Fibroblast of lung (primary cell): ENCODE measurements around the gene AZGP1. TPM values are rescaled to one million over a fixed set of nuclear protein-coding genes. Genes with fewer than 3 reads are reported as not detected.

Source experiments
- DNase-seq, 2 donors: peaks; one replicate each; pipeline versions ENCODE4 v3.0.0 to v3.0.0-alpha.2; 2010; ENCODE audit warnings: low read depth in 2 of 2
- H2AFZ ChIP-seq: 2 replicates; pipeline ENCODE4 v1.5.1; 2012; ENCODE audit warnings: low read length, control low read depth, inconsistent platforms
- H3K27ac ChIP-seq: 2 replicates; pipeline ENCODE4 v1.5.1; 2011; ENCODE audit warnings: low read length, control low read depth; ENCODE audit not compliant: insufficient read depth
- H3K27me3 ChIP-seq: 2 replicates; pipeline ENCODE4 v1.5.1; 2011; ENCODE audit warnings: mild to moderate bottlenecking, low read length; ENCODE audit not compliant: control insufficient read depth, insufficient read depth
- H3K36me3 ChIP-seq: 2 replicates; pipeline ENCODE4 v1.5.1; 2011; ENCODE audit warnings: low read length; ENCODE audit not compliant: control insufficient read depth, insufficient read depth
- H3K4me1 ChIP-seq: 2 replicates; pipeline ENCODE4 v1.5.1; 2011; ENCODE audit warnings: low read length; ENCODE audit not compliant: control insufficient read depth, insufficient read depth; ENCODE audit errors: extremely low read depth
- H3K4me2 ChIP-seq: 2 replicates; pipeline ENCODE4 v1.5.1; 2011; ENCODE audit warnings: low read length, control low read depth; ENCODE audit not compliant: insufficient read depth; ENCODE audit errors: extremely low read depth
- H3K4me3 ChIP-seq, 4 experiments: fragments of 200-600 bp in 1 of 4; sonication (generic) in 1 of 4; replicated peaks in 1 of 4; 2 replicates each; pipeline ENCODE4 v1.5.1; 2011 to 2016; ENCODE audit warnings: low read length in 4 of 4, low read depth in 3 of 4, mild to moderate bottlenecking in 3 of 4, control low read depth in 2 of 4, inconsistent platforms in 1 of 4, mixed read lengths in 1 of 4; ENCODE audit not compliant: insufficient read depth in 1 of 4; ENCODE audit errors: control extremely low read depth in 1 of 4
- H3K79me2 ChIP-seq: 2 replicates; pipeline ENCODE4 v1.5.1; 2012; ENCODE audit warnings: mild to moderate bottlenecking, low read length, inconsistent platforms; ENCODE audit not compliant: control insufficient read depth, insufficient read depth
- H3K9ac ChIP-seq: 2 replicates; pipeline ENCODE4 v1.5.1; 2011; ENCODE audit warnings: mild to moderate bottlenecking, low read length, control low read depth; ENCODE audit not compliant: insufficient read depth
- H3K9me3 ChIP-seq: 2 replicates; pipeline ENCODE4 v1.5.1; 2012; ENCODE audit warnings: low read depth, low read length; ENCODE audit not compliant: control insufficient read depth, insufficient read depth
- H4K20me1 ChIP-seq: 2 replicates; pipeline ENCODE4 v1.5.1; 2011; ENCODE audit warnings: low read length; ENCODE audit not compliant: control insufficient read depth, insufficient read depth; ENCODE audit errors: extremely low read depth
- CTCF ChIP-seq, 2 donors: IDR thresholded peaks in 1 of 2; conservative IDR thresholded peaks in 1 of 2; 1 replicate in 1 of 2; 2 replicates in 1 of 2; pipeline ENCODE4 v1.5.1; 2011 to 2012; ENCODE audit warnings: low read length in 2 of 2, control low read depth in 1 of 2, inconsistent platforms in 1 of 2, low read depth in 1 of 2, mild to moderate bottlenecking in 1 of 2
- EZH2 ChIP-seq: IDR thresholded peaks from 2 replicates; pipeline ENCODE4 v1.5.1; 2012; ENCODE audit warnings: low read length, control low read depth, mild to moderate bottlenecking; ENCODE audit errors: missing control alignments
- polyA plus RNA-seq, 2 donors: library from polyadenylated mRNA; depleted of rRNA in 1 of 2; stranded (reverse) in 1 of 2; unstranded in 1 of 2; fragments of >200 nt; gene quantifications; 2 replicates each; pipeline ENCODE4 v1.2.1, GENCODE V29; 2011 to 2012; ENCODE audit warnings: missing spikeins in 1 of 2
- total RNA-seq: library from RNA; depleted of rRNA; stranded (reverse); fragments of >200 nt; gene quantifications from 2 replicates; pipeline ENCODE4 v1.2.1, GENCODE V29; 2014

Gene AZGP1
- total and polyA plus RNA-seq, 2 donors (not counting 1 experiment from before 2014, with no cell fraction given) = not detected

DNA sequence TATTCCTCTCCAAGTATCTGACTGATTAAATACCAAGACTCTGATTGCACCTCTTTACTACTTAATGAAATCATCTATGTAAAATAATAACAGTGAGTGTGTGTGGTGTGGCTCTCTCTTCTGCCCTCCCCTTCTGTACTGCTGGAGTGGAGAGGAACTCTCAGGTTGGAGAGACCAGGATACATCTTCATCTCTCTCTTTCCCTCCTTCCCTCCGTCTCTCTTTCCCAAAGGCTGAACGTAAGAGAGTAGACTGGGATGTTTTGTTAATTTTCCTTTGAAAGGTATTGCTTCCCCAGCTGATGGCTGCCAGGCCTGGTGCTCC is 46.1 kb downstream of the AZGP1 start:
- no peak overlapping the region for H3K9ac ChIP-seq
- DNase-seq = no peak
- H3K4me2 ChIP-seq = peak overlapping the region; percentile 64
- TF ChIP-seq EZH2 (no peak), CTCF (conservative IDR thresholded peaks at IDR 0.05 in 1 of 2, IDR thresholded peaks at IDR 0.05 in 1 of 2; ENCODE audit: low read depth in 1 of 2, low read length in 2 of 2) (no peak)
- peak overlapping the region in 1 of 4 experiments; percentile 15 for H3K4me3 ChIP-seq
- H3K27ac ChIP-seq = no peak overlapping the region
- H4K20me1 ChIP-seq = no peaks in the 10 kb centered on the region
- no peaks in the 10 kb centered on the region for H3K36me3 ChIP-seq
- peak overlapping the region; percentile 26 for H2AFZ ChIP-seq
- H3K27me3 ChIP-seq = peaks cover 18% of the 10 kb centered on the region
- H3K9me3 ChIP-seq = no peaks in the 10 kb centered on the region
- no peaks in the 10 kb centered on the region for H3K4me1 ChIP-seq
- H3K79me2 ChIP-seq = no peaks in the 10 kb centered on the region

- H2AFZ ChIP-seq = peak within 1 kb of the TSS; percentile 26
- peaks cover 15% of the 10 kb centered on the region for H3K27me3 ChIP-seq
- TF ChIP-seq CTCF (conservative IDR thresholded peaks at IDR 0.05 in 1 of 2, IDR thresholded peaks at IDR 0.05 in 1 of 2; ENCODE audit: low read depth in 1 of 2, low read length in 2 of 2) (peak in 1 of 2 donors; percentile 42), EZH2 (no peak)
- H3K79me2 ChIP-seq = no peaks in the 10 kb centered on the region
- no peaks in the 10 kb centered on the region for H4K20me1 ChIP-seq
- no peaks in the 10 kb centered on the region for H3K9me3 ChIP-seq
- peak within 1 kb of the TSS; percentile 64 for H3K4me2 ChIP-seq
- H3K9ac ChIP-seq = no peak within 1 kb of the TSS
- no peak within 1 kb of the TSS for H3K27ac ChIP-seq
- no peaks in the 10 kb centered on the region for H3K36me3 ChIP-seq
- peak; percentile 45 to 47 for DNase-seq
- no peaks in the 10 kb centered on the region for H3K4me1 ChIP-seq
- peak within 1 kb of the TSS in 1 of 4 experiments; percentile 15 for H3K4me3 ChIP-seq
Observed at GRCh38 chr7:99928994-99929729, 46.7 kb downstream of the AZGP1 start, which contains the start of gene GJC3. GJC3 (minus strand) TSS chr7:99929620; CDS start chr7:99929620, 0 bp downstream.

DNA sequence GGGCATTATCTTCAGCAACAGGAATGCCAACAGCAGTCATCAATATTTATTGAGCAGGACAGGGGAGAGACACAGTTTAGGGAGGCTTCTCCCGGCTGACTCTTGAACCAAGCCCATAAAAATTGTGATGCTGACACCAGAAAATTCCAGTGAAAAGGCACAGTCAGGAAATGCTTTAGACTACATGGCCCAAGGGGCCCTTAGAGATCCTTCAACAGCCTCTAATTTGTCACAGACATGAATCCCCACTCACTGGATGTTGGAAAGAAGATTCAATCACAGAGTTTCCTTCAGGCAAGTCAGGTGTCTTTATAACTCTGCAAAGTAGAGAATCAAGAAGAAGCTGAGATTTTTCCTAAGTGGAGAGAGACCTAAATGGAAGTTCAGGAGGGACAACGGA is 47.6 kb downstream of the AZGP1 start:
- no peak overlapping the region for H3K4me3 ChIP-seq
- H3K9ac ChIP-seq = no peak overlapping the region
- H3K27me3 ChIP-seq = peaks cover 14% of the 10 kb centered on the region
- H3K79me2 ChIP-seq = no peaks in the 10 kb centered on the region
- H3K36me3 ChIP-seq = no peaks in the 10 kb centered on the region
- no peaks in the 10 kb centered on the region for H3K9me3 ChIP-seq
- no peaks in the 10 kb centered on the region for H4K20me1 ChIP-seq
- no peak overlapping the region for H2AFZ ChIP-seq
- no peaks in the 10 kb centered on the region for H3K4me1 ChIP-seq
- no peak overlapping the region for H3K27ac ChIP-seq
- DNase-seq = no peak
- H3K4me2 ChIP-seq = no peak overlapping the region
- no peak for TF ChIP-seq CTCF (conservative IDR thresholded peaks at IDR 0.05 in 1 of 2, IDR thresholded peaks at IDR 0.05 in 1 of 2; ENCODE audit: low read depth in 1 of 2, low read length in 2 of 2)
- peak; percentile 60 for TF ChIP-seq EZH2
